ENCODE measurements around the gene TNS1. TPM values are rescaled to one million over a fixed set of nuclear protein-coding genes. Genes with fewer than 3 reads are reported as not detected.

Gene TNS1
- total RNA-seq, 1 experiment from 2014 or later: 4.5 TPM

DNA sequence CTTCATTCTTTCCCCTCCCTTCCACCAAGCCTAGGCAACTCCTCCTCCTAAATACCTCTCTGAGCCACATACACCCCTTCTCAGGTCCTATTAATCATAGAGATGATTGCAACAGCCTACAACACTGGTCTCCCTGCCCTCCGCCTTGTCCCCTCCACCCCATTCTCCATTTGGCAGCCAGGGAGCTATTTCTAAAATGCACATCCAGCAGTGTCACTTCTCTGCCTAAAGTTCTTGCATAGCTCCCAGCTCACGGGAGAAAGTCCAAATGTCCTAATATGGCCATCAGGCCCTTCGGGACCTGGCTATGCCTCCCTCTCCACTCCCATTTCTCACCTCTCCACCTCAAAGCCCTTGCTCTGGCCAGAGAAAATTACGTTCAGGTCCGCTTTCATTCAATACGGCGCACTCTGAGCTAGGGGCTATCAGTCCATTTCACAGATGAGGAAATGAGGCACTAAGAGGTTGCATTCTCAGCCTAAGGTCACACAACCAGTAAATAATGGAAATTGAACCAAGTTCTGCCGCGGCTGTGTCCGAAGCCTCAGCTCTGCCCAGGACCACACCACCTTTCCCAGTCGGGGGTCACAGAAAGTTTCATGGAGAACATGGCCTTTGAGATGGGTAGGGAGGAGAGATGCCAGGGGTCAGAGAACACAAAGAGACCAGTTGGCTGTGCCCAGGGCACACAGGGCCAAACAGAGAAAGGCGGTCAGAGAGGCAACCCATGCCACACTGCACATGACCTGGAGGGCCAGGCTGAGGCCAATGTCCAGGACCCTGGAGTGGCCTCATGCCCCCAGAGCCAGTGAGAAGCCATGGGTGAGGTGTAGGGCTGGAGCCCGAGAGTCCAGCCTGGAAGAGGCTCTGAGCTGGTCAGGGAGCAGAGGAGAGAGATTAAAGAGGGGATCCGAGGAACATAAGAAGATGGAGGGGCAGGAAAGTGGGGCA is 72.8 kb downstream of the TNS1 start (continued):
- TF ChIP-seq, protein P1, sequence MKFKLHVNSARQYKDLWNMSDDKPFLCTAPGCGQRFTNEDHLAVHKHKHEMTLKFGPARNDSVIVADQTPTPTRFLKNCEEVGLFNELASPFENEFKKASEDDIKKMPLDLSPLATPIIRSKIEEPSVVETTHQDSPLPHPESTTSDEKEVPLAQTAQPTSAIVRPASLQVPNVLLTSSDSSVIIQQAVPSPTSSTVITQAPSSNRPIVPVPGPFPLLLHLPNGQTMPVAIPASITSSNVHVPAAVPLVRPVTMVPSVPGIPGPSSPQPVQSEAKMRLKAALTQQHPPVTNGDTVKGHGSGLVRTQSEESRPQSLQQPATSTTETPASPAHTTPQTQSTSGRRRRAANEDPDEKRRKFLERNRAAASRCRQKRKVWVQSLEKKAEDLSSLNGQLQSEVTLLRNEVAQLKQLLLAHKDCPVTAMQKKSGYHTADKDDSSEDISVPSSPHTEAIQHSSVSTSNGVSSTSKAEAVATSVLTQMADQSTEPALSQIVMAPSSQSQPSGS (CRISPR knock-in tag; IDR thresholded peaks at IDR 0.05; ENCODE audit: borderline replicate concordance, low read depth): no peak
- TF ChIP-seq, protein P2, sequence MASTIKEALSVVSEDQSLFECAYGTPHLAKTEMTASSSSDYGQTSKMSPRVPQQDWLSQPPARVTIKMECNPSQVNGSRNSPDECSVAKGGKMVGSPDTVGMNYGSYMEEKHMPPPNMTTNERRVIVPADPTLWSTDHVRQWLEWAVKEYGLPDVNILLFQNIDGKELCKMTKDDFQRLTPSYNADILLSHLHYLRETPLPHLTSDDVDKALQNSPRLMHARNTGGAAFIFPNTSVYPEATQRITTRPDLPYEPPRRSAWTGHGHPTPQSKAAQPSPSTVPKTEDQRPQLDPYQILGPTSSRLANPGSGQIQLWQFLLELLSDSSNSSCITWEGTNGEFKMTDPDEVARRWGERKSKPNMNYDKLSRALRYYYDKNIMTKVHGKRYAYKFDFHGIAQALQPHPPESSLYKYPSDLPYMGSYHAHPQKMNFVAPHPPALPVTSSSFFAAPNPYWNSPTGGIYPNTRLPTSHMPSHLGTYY (CRISPR knock-in tag; IDR thresholded peaks at IDR 0.05): no peak
- TF ChIP-seq, protein P3, sequence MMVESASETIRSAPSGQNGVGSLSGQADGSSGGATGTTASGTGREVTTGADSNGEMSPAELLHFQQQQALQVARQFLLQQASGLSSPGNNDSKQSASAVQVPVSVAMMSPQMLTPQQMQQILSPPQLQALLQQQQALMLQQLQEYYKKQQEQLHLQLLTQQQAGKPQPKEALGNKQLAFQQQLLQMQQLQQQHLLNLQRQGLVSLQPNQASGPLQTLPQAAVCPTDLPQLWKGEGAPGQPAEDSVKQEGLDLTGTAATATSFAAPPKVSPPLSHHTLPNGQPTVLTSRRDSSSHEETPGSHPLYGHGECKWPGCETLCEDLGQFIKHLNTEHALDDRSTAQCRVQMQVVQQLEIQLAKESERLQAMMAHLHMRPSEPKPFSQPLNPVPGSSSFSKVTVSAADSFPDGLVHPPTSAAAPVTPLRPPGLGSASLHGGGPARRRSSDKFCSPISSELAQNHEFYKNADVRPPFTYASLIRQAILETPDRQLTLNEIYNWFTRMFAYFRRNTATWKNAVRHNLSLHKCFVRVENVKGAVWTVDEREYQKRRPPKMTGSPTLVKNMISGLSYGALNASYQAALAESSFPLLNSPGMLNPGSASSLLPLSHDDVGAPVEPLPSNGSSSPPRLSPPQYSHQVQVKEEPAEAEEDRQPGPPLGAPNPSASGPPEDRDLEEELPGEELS (CRISPR knock-in tag; IDR thresholded peaks at IDR 0.05): no peak
- no peak for TF ChIP-seq NFYB (CRISPR knock-in tag; conservative IDR thresholded peaks at IDR 0.05; ENCODE audit: low read depth)
- TF ChIP-seq ESRRA (CRISPR knock-in tag; IDR thresholded peaks at IDR 0.05; ENCODE audit: borderline replicate concordance): no peak
- TF ChIP-seq, protein P4, sequence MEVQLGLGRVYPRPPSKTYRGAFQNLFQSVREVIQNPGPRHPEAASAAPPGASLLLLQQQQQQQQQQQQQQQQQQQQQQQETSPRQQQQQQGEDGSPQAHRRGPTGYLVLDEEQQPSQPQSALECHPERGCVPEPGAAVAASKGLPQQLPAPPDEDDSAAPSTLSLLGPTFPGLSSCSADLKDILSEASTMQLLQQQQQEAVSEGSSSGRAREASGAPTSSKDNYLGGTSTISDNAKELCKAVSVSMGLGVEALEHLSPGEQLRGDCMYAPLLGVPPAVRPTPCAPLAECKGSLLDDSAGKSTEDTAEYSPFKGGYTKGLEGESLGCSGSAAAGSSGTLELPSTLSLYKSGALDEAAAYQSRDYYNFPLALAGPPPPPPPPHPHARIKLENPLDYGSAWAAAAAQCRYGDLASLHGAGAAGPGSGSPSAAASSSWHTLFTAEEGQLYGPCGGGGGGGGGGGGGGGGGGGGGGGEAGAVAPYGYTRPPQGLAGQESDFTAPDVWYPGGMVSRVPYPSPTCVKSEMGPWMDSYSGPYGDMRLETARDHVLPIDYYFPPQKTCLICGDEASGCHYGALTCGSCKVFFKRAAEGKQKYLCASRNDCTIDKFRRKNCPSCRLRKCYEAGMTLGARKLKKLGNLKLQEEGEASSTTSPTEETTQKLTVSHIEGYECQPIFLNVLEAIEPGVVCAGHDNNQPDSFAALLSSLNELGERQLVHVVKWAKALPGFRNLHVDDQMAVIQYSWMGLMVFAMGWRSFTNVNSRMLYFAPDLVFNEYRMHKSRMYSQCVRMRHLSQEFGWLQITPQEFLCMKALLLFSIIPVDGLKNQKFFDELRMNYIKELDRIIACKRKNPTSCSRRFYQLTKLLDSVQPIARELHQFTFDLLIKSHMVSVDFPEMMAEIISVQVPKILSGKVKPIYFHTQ (CRISPR knock-in tag; IDR thresholded peaks at IDR 0.05): no peak
- TF ChIP-seq, protein P5, sequence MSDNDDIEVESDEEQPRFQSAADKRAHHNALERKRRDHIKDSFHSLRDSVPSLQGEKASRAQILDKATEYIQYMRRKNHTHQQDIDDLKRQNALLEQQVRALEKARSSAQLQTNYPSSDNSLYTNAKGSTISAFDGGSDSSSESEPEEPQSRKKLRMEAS (CRISPR knock-in tag; IDR thresholded peaks at IDR 0.05): no peak
- TF ChIP-seq FOXK1 (CRISPR knock-in tag; IDR thresholded peaks at IDR 0.05): no peak
- TF ChIP-seq ZNF396 (CRISPR knock-in tag; IDR thresholded peaks at IDR 0.05; ENCODE audit: borderline replicate concordance): no peak
- TF ChIP-seq, protein P6, sequence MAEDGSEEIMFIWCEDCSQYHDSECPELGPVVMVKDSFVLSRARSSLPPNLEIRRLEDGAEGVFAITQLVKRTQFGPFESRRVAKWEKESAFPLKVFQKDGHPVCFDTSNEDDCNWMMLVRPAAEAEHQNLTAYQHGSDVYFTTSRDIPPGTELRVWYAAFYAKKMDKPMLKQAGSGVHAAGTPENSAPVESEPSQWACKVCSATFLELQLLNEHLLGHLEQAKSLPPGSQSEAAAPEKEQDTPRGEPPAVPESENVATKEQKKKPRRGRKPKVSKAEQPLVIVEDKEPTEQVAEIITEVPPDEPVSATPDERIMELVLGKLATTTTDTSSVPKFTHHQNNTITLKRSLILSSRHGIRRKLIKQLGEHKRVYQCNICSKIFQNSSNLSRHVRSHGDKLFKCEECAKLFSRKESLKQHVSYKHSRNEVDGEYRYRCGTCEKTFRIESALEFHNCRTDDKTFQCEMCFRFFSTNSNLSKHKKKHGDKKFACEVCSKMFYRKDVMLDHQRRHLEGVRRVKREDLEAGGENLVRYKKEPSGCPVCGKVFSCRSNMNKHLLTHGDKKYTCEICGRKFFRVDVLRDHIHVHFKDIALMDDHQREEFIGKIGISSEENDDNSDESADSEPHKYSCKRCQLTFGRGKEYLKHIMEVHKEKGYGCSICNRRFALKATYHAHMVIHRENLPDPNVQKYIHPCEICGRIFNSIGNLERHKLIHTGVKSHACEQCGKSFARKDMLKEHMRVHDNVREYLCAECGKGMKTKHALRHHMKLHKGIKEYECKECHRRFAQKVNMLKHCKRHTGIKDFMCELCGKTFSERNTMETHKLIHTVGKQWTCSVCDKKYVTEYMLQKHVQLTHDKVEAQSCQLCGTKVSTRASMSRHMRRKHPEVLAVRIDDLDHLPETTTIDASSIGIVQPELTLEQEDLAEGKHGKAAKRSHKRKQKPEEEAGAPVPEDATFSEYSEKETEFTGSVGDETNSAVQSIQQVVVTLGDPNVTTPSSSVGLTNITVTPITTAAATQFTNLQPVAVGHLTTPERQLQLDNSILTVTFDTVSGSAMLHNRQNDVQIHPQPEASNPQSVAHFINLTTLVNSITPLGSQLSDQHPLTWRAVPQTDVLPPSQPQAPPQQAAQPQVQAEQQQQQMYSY (CRISPR knock-in tag; IDR thresholded peaks at IDR 0.05): no peak
- TF ChIP-seq, protein P7, sequence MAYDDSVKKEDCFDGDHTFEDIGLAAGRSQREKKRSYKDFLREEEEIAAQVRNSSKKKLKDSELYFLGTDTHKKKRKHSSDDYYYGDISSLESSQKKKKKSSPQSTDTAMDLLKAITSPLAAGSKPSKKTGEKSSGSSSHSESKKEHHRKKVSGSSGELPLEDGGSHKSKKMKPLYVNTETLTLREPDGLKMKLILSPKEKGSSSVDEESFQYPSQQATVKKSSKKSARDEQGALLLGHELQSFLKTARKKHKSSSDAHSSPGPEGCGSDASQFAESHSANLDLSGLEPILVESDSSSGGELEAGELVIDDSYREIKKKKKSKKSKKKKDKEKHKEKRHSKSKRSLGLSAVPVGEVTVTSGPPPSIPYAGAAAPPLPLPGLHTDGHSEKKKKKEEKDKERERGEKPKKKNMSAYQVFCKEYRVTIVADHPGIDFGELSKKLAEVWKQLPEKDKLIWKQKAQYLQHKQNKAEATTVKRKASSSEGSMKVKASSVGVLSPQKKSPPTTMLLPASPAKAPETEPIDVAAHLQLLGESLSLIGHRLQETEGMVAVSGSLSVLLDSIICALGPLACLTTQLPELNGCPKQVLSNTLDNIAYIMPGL (CRISPR knock-in tag; IDR thresholded peaks at IDR 0.05): no peak
- TF ChIP-seq ZNF263 (CRISPR knock-in tag; IDR thresholded peaks at IDR 0.05; ENCODE audit: low read depth): no peak

Data from WTC11 (cell line).